Activated CD8-positive, alpha-beta memory T cell treated with anti-CD3 and anti-CD28 coated beads for 4 hours (primary cell): ENCODE results near the gene ANKRD40CL.
A peak's percentile ranks its signal among the peaks of the same experiment; 100 is the strongest.
"Not testable (repeated sequence)": the region's sequence is repeated elsewhere in the genome, so short reads cannot be mapped to it uniquely, and the experiment has no call there.

Experiments
- DNase-seq, 2 donors: peaks; one replicate each; pipeline ENCODE4 v3.0.0-alpha.2; 2020; ENCODE audit warnings: low read depth in 2 of 2

The ANKRD40CL gene

DNA sequence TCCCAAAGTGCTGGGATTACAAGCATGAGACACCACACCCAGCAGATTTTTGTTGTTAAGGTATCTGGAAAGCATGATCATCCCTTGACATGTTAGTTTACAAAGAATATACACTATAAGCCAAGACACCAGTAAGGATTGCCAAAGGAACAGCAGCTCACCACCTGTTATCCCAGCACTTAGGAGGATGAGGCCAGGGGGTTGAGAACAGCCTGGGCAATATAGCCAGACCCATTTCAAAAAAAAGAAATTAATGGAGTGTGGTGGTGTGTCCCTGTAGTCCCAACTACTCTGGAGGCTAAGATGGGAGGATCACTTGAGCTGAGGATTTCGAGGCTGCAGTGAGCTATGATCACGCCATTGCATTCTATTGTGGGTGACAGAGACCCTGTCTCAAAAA, 5.1 kb downstream of the ANKRD40CL start:
- DNase-seq, result no peak

DNA sequence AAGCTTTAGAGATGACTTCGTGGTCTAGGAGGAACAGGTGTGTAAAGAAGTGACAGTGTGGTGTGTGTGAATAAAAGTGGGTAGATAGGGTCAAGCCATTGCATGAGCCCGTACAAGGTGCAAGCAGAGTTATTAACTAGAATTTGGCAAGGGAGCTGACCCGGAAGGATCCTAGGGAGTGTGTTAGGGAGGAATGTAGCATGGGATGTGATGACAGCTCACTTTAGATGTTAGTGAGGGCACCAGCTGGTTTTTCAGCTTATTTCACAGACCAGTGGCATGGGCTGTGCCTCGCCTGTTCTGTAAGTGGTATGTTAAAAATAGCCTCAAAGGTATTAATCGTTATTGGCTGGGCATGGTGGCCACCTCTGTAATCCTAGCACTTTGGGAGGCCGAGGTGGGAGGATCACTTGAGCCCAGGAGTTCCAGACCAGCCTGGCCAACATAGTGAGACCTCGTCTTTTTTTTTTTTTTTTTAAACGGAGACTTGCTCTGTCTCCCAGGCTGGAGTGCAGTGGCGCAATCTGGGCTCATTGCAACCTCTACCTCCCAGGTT, 8.3 kb downstream of the ANKRD40CL start:
- no peak for DNase-seq

DNA sequence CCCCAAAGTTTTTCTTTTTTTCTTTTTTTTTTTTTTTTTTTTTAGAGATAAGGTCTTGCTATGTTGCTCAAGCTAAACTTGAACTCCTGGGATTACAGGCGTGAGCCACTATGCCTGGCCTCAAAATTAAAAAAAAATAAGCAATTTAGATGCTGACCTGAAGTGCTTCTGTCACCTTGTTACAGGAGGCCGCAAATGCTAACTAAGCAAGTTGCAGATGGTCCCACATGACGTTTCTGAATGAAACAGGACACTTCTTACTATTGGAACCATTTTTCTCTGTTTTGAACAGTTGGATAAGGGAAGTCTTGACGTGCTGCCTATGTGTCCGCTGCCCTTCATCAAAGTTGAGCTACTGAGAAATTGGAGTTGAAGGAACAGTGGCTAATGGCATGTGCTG, 8.8 kb downstream of the ANKRD40CL start:
- DNase-seq, result no peak

GRCh38 chr17:50754521-50754920, 12.8 kb downstream of the ANKRD40CL start:
- no peak for DNase-seq

DNA sequence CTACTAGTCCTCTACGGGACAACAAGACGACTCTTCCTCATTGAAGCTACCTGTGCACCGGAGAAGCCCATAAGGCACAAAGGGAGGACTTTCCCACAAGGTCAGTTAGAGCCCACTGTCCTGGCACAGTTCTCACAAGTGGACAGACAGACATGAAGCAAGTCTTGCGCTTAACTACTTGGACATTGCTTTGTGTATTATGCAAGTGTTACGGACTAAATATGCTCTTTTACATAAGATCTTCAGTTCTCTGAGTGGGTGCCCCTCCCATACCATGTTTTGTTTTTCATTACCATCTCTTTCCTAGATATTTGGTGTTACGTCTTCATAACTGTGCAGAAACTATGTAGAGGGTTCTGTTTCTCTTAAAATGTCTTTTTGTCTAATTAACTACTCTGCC, 18.1 kb downstream of the ANKRD40CL start:
- no peak for DNase-seq

DNA sequence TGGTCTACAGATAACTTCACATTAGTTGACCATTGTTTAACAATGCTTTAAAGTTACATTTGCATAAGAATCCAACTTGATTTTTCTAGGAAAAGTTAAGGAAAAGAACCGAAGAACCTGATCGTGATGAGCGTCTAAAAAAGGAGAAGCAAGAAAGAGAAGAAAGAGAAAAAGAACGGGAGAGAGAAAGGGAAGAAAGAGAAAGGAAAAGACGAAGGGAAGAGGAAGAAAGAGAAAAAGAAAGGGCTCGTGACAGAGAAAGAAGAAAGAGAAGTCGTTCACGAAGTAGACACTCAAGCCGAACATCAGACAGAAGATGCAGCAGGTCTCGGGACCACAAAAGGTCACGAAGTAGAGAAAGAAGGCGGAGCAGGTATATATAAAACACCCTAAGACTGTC, 21.7 kb downstream of the ANKRD40CL start:
- DNase-seq, result no peak

DNA sequence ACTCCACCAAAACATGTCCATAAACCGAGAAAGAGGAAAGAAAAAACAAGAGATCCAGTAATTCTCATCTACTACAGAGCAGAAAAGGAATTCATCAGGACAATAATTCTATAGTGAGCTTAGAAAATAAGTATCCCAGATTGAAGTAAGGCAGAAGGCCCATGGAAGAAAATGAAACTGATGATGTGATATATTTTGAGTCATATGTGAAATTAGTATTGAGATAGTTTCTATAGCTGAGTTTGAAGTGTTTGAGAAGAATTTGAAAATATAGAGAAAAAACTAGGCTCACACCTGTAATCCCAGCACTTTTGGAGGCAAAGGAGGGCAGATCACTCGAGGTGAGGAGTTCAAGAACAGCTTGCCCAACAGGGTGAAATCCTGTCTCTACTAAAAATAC, 28.2 kb downstream of the ANKRD40CL start:
- DNase-seq, result no peak

DNA sequence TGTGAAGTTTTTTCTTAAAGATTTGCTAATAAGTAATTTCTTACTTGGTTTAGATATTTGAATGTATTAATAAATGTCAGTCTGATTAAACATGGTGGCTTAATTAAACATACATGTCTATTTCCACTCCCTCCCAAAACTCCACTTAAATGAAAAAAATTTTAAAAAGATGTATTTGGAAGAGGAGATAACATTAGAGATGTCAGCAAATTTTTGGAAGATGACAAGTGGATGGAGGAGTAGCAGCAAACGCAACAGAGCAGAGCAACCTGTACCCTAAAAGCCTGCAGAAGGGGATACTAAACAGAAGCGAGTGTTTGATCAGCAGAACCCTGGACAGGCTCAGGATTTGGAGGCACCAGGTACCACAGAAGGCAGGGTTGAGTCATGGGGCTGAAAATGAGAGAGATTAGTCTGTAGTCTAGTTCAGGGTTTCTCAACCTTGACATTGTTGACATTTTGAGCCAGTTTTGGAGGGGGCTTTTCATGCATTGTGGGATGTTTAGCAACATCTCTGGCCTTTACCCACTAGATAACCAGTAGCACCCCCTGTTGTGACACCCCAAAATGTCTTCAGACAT, 30.1 kb downstream of the ANKRD40CL start:
- DNase-seq, result no peak

- no peak for DNase-seq
These were observed 32.0 kb downstream of the ANKRD40CL start for GRCh38 chr17:50735287-50735686.

DNA sequence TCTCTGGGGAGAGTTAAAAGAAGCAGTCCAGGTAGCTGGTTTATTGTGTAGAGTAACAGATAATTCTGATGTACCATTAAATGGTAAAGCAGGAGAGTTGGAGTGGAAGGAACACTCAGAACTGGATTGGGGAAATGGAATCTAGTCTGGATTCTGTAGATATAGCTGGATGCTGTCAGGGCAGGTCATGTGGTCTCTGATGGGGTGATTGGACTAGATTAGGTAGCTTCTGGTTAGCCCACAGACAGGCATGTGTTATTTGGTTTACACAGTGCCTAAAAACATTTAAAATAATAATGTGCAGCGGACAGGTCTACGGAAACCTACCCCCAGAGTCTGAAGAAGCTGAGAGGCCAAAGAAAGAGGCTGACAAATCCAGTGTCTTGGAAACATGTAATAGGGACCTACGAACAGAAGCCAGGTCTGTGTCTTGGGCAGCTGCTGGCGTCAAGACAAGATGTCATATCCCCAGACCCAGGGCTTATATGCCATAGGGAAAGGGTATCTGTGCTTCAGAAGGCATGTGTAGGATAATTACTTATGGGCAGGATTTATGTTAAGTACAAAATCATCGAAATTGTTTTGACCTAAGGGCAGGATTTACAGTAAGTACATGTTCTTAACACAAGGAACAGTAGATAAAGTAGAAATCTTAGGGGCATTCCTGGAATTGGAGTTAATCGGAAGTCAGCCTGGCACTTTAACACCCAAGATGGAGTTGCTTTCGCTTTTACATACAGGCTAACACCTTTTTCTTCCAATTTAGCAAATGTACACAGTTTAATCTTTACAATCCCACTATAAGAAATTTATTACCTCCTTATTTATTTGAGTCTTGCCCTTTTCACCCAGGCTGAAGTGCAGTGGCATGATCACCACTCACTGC, 35.5 kb downstream of the ANKRD40CL start:
- DNase-seq, result no peak

- no peak for DNase-seq
These were observed 38.2 kb downstream of the ANKRD40CL start for GRCh38 chr17:50728881-50729765.

DNA sequence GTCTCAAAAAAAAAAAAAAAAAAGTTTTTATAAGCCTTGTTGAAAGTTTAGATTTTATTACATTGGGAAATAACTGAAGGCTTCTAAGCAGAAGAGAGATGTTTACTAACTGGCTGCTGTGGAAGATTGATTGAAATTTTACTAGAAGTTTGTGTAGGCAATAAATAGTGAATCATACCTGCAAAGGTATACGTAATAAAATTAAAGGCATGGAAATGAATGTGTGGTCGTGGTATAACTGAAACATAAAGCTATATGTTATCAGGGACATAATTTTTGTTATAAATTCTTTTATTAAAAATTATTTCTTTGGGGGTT, 39.2 kb downstream of the ANKRD40CL start:
- no peak for DNase-seq

DNA sequence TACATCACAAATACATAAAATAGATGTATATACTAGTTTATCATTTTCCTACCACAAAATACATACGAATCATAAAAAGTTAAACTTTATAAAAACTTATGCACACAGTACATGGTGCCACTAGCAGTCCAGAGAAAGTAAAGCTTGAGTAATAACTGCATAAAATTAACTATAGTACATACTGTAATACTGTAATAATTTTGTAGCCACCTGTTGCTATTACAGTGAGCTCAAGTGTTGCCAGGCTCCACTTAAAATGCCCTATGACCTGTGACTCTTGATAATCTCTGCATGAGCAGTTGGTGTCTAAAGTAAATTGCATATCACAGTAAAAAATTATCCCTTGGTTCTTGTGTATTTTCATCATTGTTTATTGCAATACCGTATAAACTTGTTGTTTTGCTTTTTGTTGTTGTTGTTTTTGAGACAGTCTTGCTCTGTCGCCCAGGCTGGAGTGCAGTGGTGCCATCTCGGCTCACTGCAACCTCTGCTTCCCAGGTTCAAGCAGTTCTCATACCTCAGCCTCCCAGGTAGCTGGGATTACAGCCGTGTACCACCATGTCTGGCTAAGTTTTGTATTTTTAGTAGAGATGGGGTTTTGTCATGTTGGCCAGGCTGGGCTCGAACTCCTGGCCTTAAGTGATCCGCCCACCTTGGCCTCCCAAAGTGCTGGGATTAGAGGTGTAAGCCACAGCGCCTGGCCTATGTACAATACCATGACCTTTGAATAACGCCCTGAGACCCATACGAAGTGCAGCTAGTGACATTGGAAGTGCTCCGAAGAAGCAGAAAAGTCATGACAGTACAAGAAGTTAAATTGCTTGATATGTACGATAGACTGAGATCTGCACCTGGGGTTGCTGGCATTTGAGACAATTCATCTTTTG, 41.3 kb downstream of the ANKRD40CL start:
- DNase-seq, result no peak

GRCh38 chr17:50724622-50725021, 42.7 kb downstream of the ANKRD40CL start:
- DNase-seq, result not testable (repeated sequence)

DNA sequence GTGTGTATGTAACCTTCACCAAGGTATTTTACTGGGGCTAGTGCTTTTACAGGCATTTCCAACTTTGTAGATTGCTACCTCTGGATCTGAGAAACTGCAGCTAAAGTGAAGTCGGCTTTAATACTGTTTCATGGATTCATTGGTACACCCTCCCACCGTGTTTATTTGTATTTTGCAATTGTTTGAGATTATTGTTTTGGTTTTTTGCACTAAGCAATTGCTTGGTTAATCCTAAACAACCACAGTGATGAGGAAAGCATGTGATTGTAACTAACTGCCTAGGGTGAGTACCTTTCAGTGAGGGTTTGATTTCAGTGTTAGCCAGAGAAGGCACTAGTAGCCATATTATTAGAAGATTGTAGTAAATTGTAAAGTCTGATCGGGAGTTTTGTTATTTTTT, 44.6 kb downstream of the ANKRD40CL start:
- no peak for DNase-seq

DNA sequence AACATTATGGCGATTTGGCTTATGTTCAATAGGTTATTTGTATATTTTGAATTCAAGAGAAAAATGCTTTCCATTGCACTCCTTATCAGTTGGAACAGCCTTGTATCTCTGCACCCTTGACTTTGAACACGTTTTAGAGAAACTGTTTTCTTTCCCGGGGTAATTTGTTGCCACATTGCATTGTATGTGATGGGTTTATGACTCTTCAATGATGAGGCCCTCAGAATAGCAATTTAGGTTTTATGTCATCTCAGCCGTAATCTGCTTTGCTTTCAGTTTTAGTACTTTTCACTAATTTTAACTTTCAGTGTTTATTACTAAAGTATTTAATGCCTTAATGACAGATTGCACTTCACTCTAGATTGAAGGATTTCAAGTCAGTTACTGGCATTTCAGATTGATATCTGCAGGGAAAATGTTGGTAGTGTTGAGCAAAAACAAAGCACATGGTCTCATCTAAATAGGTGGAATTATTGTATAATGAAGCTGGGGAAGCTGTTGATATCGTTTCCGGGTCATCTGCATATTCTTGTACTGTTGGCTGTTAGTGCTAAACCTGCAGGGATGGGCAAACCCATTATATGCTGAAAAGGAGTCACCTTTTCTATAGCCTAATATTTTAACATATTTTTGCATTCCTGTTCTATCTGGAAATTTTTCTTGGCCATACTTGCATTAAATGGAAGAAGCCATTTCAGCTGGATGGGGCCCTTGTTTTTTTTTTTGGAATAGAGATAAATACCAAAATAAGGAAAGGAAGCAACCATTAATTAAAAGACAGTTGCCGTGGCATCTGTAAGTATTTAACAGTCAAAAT, 45.9 kb downstream of the ANKRD40CL start:
- DNase-seq, result no peak

GRCh38 chr17:50719924-50720794, 47.2 kb downstream of the ANKRD40CL start:
- DNase-seq, result no peak

DNA sequence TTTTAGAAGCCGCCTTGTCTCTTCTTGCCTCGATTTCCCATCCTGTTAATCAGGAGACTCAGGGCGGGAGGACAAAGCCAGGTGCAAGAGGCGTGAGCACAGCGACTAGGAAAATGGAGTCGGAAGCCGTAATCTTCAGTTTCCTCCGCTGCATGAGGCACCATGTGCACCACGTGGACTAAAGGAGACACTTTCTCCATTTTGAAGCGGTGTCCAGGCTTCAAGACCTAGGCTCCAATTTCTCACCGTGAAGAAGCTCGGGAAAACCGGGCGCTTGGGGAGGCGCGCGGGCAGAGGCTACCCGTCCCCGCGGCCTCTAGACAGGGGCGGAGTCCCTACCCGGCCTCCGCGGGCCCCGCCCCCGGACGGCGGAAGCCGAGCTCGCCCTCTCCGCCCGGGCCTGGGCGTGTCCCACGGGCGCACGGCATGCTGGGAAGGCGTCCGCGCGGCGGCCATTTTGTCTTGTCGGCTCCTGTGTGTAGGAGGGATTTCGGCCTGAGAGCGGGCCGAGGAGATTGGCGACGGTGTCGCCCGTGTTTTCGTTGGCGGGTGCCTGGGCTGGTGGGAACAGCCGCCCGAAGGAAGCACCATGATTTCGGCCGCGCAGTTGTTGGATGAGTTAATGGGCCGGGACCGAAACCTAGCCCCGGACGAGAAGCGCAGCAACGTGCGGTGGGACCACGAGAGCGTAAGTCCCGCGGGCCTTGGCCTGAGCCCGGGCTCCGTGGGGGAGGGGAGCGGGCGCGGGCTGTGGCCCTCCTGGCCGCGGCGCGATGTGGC, 48.0 kb downstream of the ANKRD40CL start, which contains the start of gene LUC7L3:
LUC7L3 (plus strand) TSS at position 460 of the 780 bp plus-strand sequence; CDS start at position 590, 130 bp downstream.
- peak; percentile 83 to 87 for DNase-seq
